A549 (cell line): ENCODE data around the gene HPCA. TPM values are rescaled to one million over a fixed set of nuclear protein-coding genes. Genes with fewer than 3 reads are reported as not detected.

Experiments used
- ATAC-seq, 2 experiments: fragments of 200-7000 bp in 1 of 2; fragments of >200 bp in 1 of 2; cut with Nextera tagmentation in 1 of 2; cut with Tn5 transposase in 1 of 2; 3 replicates each; pipeline versions ENCODE4 v1.8.0 to v1.9.1; 2018 to 2020; ENCODE audit warnings: mild to moderate bottlenecking in 1 of 2, moderate library complexity in 1 of 2
- CTCF ChIA-PET: fragments of 300-600 bp; sonication (Branson Sonifier 250); formaldehyde crosslinking; extraction: SDS; loops from one replicate; lab custom pipeline; 2021; ENCODE audit warnings: antibody characterized with exemption, inconsistent platforms; lab: Yijun Ruan, JAX
- POLR2A ChIA-PET: fragments of 350-600 bp; formaldehyde crosslinking; extraction: SDS; loops from one replicate; lab custom pipeline; 2021; ENCODE audit warnings: antibody characterized with exemption, inconsistent platforms; lab: Yijun Ruan, JAX
- DNase-seq, 2 experiments: peaks; one replicate each; pipeline versions ENCODE4 v3.0.0 to v3.0.0-alpha.2; 2011 to 2016; ENCODE audit warnings: low read depth in 1 of 2, low spot score in 1 of 2
- FAIRE-seq: peaks from 2 replicates; lab custom pipeline; 2011; peaks lifted over from hg19 to GRCh38; lab: Jason Lieb, UNC
- H3K27ac ChIP-seq, 2 experiments: fragments of >200 bp; sonication (Bioruptor Twin); formaldehyde crosslinking; 3 replicates each; pipeline ENCODE4 v1.5.1; 2016 to 2017
- H3K4me1 ChIP-seq: fragments of >200 bp; sonication (Bioruptor Twin); formaldehyde crosslinking; 3 replicates; pipeline ENCODE4 v1.6.1; 2016
- H3K4me2 ChIP-seq: fragments of >200 bp; sonication (Bioruptor Twin); formaldehyde crosslinking; 3 replicates; pipeline ENCODE4 v1.6.1; 2016
- H3K4me3 ChIP-seq: fragments of >200 bp; sonication (Bioruptor Twin); formaldehyde crosslinking; 3 replicates; pipeline ENCODE4 v1.5.1; 2016
- H3K9me3 ChIP-seq: fragments of >200 bp; sonication (Bioruptor Twin); formaldehyde crosslinking; 3 replicates; pipeline ENCODE4 v1.6.1; 2016
- CHD4 ChIP-seq: fragments of 200-600 bp; sonication (generic); IDR thresholded peaks from 2 replicates; pipeline ENCODE4 v1.6.1; 2016; ENCODE audit warnings: antibody characterized with exemption, mild to moderate bottlenecking, borderline replicate concordance
- EHF ChIP-seq: fragments of 250-450 bp; sonication (Bioruptor Pico); IDR thresholded peaks from 2 replicates; pipeline ENCODE4 v1.5.0; 2020; ENCODE audit warnings: mild to moderate bottlenecking
- EHMT2 ChIP-seq: fragments of 200-600 bp; sonication (generic); IDR thresholded peaks from 2 replicates; pipeline ENCODE4 v1.6.1; 2016; ENCODE audit warnings: antibody characterized with exemption, low read depth, mild to moderate bottlenecking, moderate library complexity
- ESRRA ChIP-seq: fragments of 150-350 bp; IDR thresholded peaks from 2 replicates; pipeline ENCODE4 v1.6.1; 2014; ENCODE audit warnings: mild to moderate bottlenecking, low read length, borderline replicate concordance
- FOSB ChIP-seq: fragments of 250-450 bp; sonication (Bioruptor Pico); IDR thresholded peaks from 2 replicates; pipeline ENCODE4 v1.5.0; 2020; ENCODE audit warnings: mild to moderate bottlenecking, moderate library complexity
- FOXS1 ChIP-seq: fragments of 250-450 bp; sonication (Bioruptor Pico); IDR thresholded peaks from 2 replicates; pipeline ENCODE4 v1.5.0; 2020; ENCODE audit warnings: mild to moderate bottlenecking, moderate library complexity
- HDAC2 ChIP-seq: fragments of 200-600 bp; sonication (generic); IDR thresholded peaks from 2 replicates; pipeline ENCODE4 v1.6.1; 2016
- HEYL ChIP-seq: fragments of 250-450 bp; sonication (Bioruptor Pico); IDR thresholded peaks from 2 replicates; pipeline ENCODE4 v1.8.0; 2021; ENCODE audit warnings: mild to moderate bottlenecking, moderate library complexity
- HOXA7 ChIP-seq: fragments of 250-450 bp; sonication (Bioruptor Pico); IDR thresholded peaks from 2 replicates; pipeline ENCODE4 v1.5.0; 2020; ENCODE audit warnings: mild to moderate bottlenecking, moderate library complexity
- HOXB13 ChIP-seq: fragments of 250-450 bp; sonication (Bioruptor Pico); IDR thresholded peaks from 2 replicates; pipeline ENCODE4 v1.5.0; 2020; ENCODE audit warnings: low read depth, mild to moderate bottlenecking, moderate library complexity
- HOXB5 ChIP-seq: fragments of 250-450 bp; sonication (Bioruptor Pico); IDR thresholded peaks from 2 replicates; pipeline ENCODE4 v1.5.0; 2020; ENCODE audit warnings: mild to moderate bottlenecking, moderate library complexity
- JUN ChIP-seq, 2 experiments: fragments of >200 bp; sonication (Bioruptor Twin); formaldehyde crosslinking; IDR thresholded peaks; 2 replicates in 1 of 2; 3 replicates in 1 of 2; pipeline ENCODE4 v1.6.1; 2016 to 2017
- KDM5A ChIP-seq: fragments of 200-600 bp; sonication (generic); IDR thresholded peaks from 2 replicates; pipeline ENCODE4 v1.6.1; 2016; ENCODE audit warnings: antibody characterized with exemption, mild to moderate bottlenecking
- MAX ChIP-seq: IDR thresholded peaks from 2 replicates; pipeline ENCODE4 v1.6.1; 2012
- MYC ChIP-seq: IDR thresholded peaks from 2 replicates; pipeline ENCODE4 v1.6.1; 2012; ENCODE audit warnings: mild to moderate bottlenecking, inconsistent platforms, low read length, improper control_type of control experiment, borderline replicate concordance
- NFE2L2 ChIP-seq: fragments of 150-350 bp; conservative IDR thresholded peaks from 2 replicates; pipeline ENCODE4 v1.6.1; 2014; ENCODE audit warnings: low read length
- NR3C1 ChIP-seq: fragments of >200 bp; sonication (Bioruptor Twin); formaldehyde crosslinking; IDR thresholded peaks from 3 replicates; pipeline ENCODE4 v1.6.1; 2017
- RCOR1 ChIP-seq: fragments of 150-350 bp; IDR thresholded peaks from 2 replicates; pipeline ENCODE4 v1.6.1; 2014; ENCODE audit warnings: antibody characterized with exemption, low read length, low read depth
- REST ChIP-seq: fragments of 200-600 bp; sonication (generic); IDR thresholded peaks from 2 replicates; pipeline ENCODE4 v1.6.1; 2016; ENCODE audit warnings: antibody characterized with exemption, mild to moderate bottlenecking, moderate library complexity
- RFX5 ChIP-seq: fragments of 450-650 bp; IDR thresholded peaks from 2 replicates; pipeline ENCODE4 v1.7.1; 2014; ENCODE audit warnings: antibody characterized with exemption, mild to moderate bottlenecking, moderate library complexity
- SMC3 ChIP-seq: fragments of >200 bp; sonication (Bioruptor Twin); formaldehyde crosslinking; IDR thresholded peaks from 3 replicates; pipeline ENCODE4 v1.6.1; 2018; ENCODE audit warnings: inconsistent platforms
- SREBF2 ChIP-seq: fragments of 450-650 bp; IDR thresholded peaks from 2 replicates; pipeline ENCODE4 v1.6.1; 2014; ENCODE audit warnings: mild to moderate bottlenecking, moderate library complexity
- TFCP2L1 ChIP-seq: fragments of 250-450 bp; sonication (Bioruptor Pico); IDR thresholded peaks from 2 replicates; pipeline ENCODE4 v1.5.0; 2021; ENCODE audit warnings: mild to moderate bottlenecking
- TP53 ChIP-seq: fragments of 250-450 bp; sonication (Bioruptor Pico); IDR thresholded peaks from 2 replicates; pipeline ENCODE4 v1.5.0; 2021; ENCODE audit warnings: mild to moderate bottlenecking, moderate library complexity
- ZC3H11A ChIP-seq: fragments of 450-650 bp; IDR thresholded peaks from 2 replicates; pipeline ENCODE4 v1.6.1; 2014; ENCODE audit warnings: antibody characterized with exemption, mild to moderate bottlenecking
- WGBS: methylation state at CpG from one replicate; pipeline ENCODE4 v1.1.6; 2017; ENCODE audit errors: missing lambda C conversion rate; 5-methylcytosine and 5-hydroxymethylcytosine counted together
- polyA plus RNA-seq, 4 experiments: library from polyadenylated mRNA; depleted of rRNA in 3 of 4; stranded (reverse); fragments of >200 nt; fragmentation: RNase III in 1 of 4; extraction: RNeasy Plus Mini Kit Qiagen cat#74134 plus additional on column Dnase treatment in 1 of 4; gene quantifications; 2 replicates in 3 of 4; 3 replicates in 1 of 4; pipeline ENCODE4 v1.2.3, GENCODE V29; 2011 to 2017
- TF ChIP-seq, protein P1 (sequence below): fragments of 250-450 bp; sonication (Bioruptor Pico); IDR thresholded peaks from 2 replicates; pipeline ENCODE4 v1.5.0; 2021; ENCODE audit warnings: mild to moderate bottlenecking, moderate library complexity, borderline replicate concordance
- TF ChIP-seq, protein P2 (sequence below): fragments of 450-650 bp; IDR thresholded peaks from 2 replicates; pipeline ENCODE4 v1.6.1; 2014; ENCODE audit warnings: antibody characterized with exemption

HPCA gene
- polyA plus RNA-seq, 2 of the 4 experiments (the other 2 are of a cell fraction): 0.21 to 0.34 TPM

GRCh38 chr1:32889731-32890278 lies 3.5 kb downstream of the HPCA start (continued):
- TF ChIP-seq NR3C1: no peak
- TF ChIP-seq HOXB5: no peak
- TF ChIP-seq TFCP2L1: no peak

DNA sequence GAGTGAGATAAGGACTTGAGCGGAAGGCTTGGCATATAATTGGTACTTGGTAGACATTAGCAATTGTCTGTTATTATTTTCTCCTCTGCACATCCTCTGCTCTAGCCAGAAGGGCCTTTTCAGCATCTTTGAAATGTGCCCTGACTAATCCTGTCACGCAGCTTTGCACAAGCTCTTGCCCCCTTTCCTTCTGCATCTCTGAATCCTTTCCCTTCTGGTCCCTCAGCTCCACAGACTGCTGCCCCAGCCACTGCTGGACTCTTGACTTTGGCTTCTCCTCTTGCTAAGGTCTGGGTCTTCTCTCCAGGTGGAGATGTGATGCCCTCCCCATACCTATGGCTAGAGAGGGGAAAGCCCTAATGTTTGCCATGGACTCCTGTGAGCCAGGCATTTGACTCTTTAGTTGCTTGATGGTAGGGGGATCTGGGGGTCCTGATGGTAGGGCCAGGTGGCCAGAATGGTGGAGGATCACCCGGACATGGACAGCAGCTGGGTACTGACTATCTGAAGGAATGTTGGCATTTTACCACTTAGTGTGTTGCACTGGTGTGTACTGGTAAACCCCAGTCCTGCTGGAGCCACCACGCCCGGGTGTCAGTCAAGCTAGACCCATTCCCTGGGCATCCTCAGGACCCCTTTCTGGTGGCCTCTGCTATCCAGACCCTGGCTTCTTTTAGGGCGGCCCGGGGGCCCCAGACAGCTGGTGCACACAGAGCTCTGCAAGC lies 4.4 kb downstream of the HPCA start:
- DNase-seq (no peak), ATAC-seq (no peak), FAIRE-seq (no peak)
- WGBS: 29% methylated on average over 5 of the region's 7 CpGs
- TF ChIP-seq, protein P1, sequence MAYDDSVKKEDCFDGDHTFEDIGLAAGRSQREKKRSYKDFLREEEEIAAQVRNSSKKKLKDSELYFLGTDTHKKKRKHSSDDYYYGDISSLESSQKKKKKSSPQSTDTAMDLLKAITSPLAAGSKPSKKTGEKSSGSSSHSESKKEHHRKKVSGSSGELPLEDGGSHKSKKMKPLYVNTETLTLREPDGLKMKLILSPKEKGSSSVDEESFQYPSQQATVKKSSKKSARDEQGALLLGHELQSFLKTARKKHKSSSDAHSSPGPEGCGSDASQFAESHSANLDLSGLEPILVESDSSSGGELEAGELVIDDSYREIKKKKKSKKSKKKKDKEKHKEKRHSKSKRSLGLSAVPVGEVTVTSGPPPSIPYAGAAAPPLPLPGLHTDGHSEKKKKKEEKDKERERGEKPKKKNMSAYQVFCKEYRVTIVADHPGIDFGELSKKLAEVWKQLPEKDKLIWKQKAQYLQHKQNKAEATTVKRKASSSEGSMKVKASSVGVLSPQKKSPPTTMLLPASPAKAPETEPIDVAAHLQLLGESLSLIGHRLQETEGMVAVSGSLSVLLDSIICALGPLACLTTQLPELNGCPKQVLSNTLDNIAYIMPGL (CRISPR knock-in tag): no peak
- TF ChIP-seq FOSB (CRISPR knock-in tag): no peak
- TF ChIP-seq HDAC2: no peak
- no peak for TF ChIP-seq HEYL (CRISPR knock-in tag)
- TF ChIP-seq ESRRA: no peak
- TF ChIP-seq JUN (IDR thresholded peaks at IDR 0.05): no peak
- no peak for TF ChIP-seq MAX
- Histone ChIP-seq H3K27ac (no peak overlapping the region), H3K9me3 (no peaks in the 10 kb centered on the region), H3K4me1 (0 out of 3 replicates have a peak, but pooled peaks cover 7% of the 10 kb centered on the region), H3K4me2 (no peak overlapping the region), H3K4me3 (no peak overlapping the region)
- ChIA-PET CTCF (interaction anchor here (0.9 to 2.6 kb wide), 11 partner anchors 9 to 370 kb away, joined by 3 to 12 read pairs (median 5); no protein-coding TSS in a partner anchor), POLR2A (no interaction called here)

- H3K27ac ChIP-seq: no peak overlapping the region
- CTCF ChIA-PET: interaction anchor here (0.9 to 2.6 kb wide), 9 partner anchors 10 to 371 kb away, joined by 3 to 12 read pairs (median 5); no protein-coding TSS in a partner anchor
- POLR2A ChIA-PET: no interaction called here
- no peak overlapping the region for H3K4me2 ChIP-seq
- TF ChIP-seq KDM5A: no peak
- TF ChIP-seq ESRRA: no peak
- TF ChIP-seq TP53: no peak
- no peak for DNase-seq
- FAIRE-seq: no peak
- 0 out of 3 replicates have a peak, but pooled peaks cover 4% of the 10 kb centered on the region for H3K4me1 ChIP-seq
- H3K9me3 ChIP-seq: no peaks in the 10 kb centered on the region
- no peak overlapping the region for H3K4me3 ChIP-seq
- WGBS: no CpG with 5 or more reads among the region's 1 CpG
- ATAC-seq: no peak
Measured at GRCh38 chr1:32891241-32891570, 4.9 kb downstream of the HPCA start.

DNA sequence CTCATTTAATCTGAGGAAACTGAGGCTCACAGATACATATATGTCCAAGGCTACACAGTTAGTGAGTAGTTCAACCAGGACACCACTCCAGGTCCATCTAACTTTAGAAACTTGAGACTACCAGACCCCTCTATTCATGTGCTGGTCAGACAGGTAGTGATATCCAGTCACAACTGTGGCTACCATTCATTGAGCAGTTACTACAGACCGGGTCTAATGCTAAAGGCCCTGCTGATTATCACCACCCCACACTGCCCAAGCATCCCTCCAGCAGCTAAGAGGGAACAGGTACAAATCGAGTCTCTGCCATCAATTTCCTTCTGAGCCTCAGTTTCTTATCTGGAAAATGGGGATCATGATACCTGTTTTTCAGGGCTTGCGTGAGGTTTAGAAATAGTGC lies 5.3 kb downstream of the HPCA start:
- DNase-seq (no peak), ATAC-seq (no peak), FAIRE-seq (no peak)
- Histone ChIP-seq H3K27ac (no peak overlapping the region), H3K4me3 (no peak overlapping the region), H3K9me3 (no peaks in the 10 kb centered on the region), H3K4me2 (no peak overlapping the region), H3K4me1 (0 out of 3 replicates have a peak, but pooled peaks cover 3% of the 10 kb centered on the region)
- POLR2A ChIA-PET: no interaction called here
- WGBS: 56% methylated on average over 2 of the region's 3 CpGs
- TF ChIP-seq, protein P2, sequence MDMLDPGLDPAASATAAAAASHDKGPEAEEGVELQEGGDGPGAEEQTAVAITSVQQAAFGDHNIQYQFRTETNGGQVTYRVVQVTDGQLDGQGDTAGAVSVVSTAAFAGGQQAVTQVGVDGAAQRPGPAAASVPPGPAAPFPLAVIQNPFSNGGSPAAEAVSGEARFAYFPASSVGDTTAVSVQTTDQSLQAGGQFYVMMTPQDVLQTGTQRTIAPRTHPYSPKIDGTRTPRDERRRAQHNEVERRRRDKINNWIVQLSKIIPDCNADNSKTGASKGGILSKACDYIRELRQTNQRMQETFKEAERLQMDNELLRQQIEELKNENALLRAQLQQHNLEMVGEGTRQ: no peak
- no peak for TF ChIP-seq EHMT2
- no peak for TF ChIP-seq FOXS1 (CRISPR knock-in tag)
- no peak for TF ChIP-seq MYC
- TF ChIP-seq SMC3: no peak
- no peak for TF ChIP-seq HOXA7 (CRISPR knock-in tag)
- TF ChIP-seq EHF (CRISPR knock-in tag): no peak
- no peak for TF ChIP-seq CHD4
- TF ChIP-seq HOXB13 (CRISPR knock-in tag): no peak
- no peak for TF ChIP-seq RFX5
- no peak for TF ChIP-seq SREBF2
- no peak for TF ChIP-seq HDAC2
- TF ChIP-seq RCOR1: no peak
- TF ChIP-seq ZC3H11A: no peak
- TF ChIP-seq NFE2L2: no peak
- TF ChIP-seq REST: no peak
- CTCF ChIA-PET: interaction anchor here (0.9 to 3.8 kb wide), 10 partner anchors 13 to 165 kb away, joined by 3 to 15 read pairs (median 6); no protein-coding TSS in a partner anchor
